ENCODE results near the gene UPF2. TPM values are rescaled to one million over a fixed set of nuclear protein-coding genes. Genes with fewer than 3 reads are reported as not detected.
"Not testable (repeated sequence)": the region's sequence is repeated elsewhere in the genome, so short reads cannot be mapped to it uniquely, and the experiment has no call there.

UPF2 gene
- total RNA-seq, 2 experiments from 2014 or later: 26.7 to 28.5 TPM

GRCh38 chr10:12027539-12027938 is 15.1 kb downstream of the UPF2 start:
- no peaks in the 10 kb centered on the region for H3K27me3 Mint-ChIP-seq
- DNase-seq: no peak
- peaks cover 33% of the 10 kb centered on the region for H3K4me1 Mint-ChIP-seq
- H3K36me3 Mint-ChIP-seq (ENCODE audit: low read depth): peaks cover 51% of the 10 kb centered on the region
- no peaks in the 10 kb centered on the region for H3K9me3 Mint-ChIP-seq
- POLR2A ChIA-PET: interaction anchor here (2.9 kb wide), 1 partner anchor 15 kb away, joined by 12 read pairs; the partner anchor contains the start of gene UPF2
- H3K27ac Mint-ChIP-seq: no peak overlapping the region
- CTCF ChIA-PET: no interaction called here
- no peak overlapping the region for H3K4me3 Mint-ChIP-seq

GRCh38 chr10:12025591-12025990 is 17.0 kb downstream of the UPF2 start:
- DNase-seq: no peak
- H3K4me3 Mint-ChIP-seq: no peak overlapping the region
- ChIA-PET CTCF (interaction anchor here (1.0 kb wide), 1 partner anchor 244 kb away, joined by 3 read pairs; no protein-coding TSS in a partner anchor), POLR2A (interaction anchor here (0.7 to 1.1 kb wide), 2 partner anchors 16 to 170 kb away, joined by 3 read pairs; partner anchors contain the start of gene NUDT5)
- no peak overlapping the region for H3K27ac Mint-ChIP-seq
- peaks cover 48% of the 10 kb centered on the region for H3K36me3 Mint-ChIP-seq (ENCODE audit: low read depth)
- no peaks in the 10 kb centered on the region for H3K27me3 Mint-ChIP-seq
- H3K4me1 Mint-ChIP-seq: peaks cover 40% of the 10 kb centered on the region
- no peaks in the 10 kb centered on the region for H3K9me3 Mint-ChIP-seq

- H3K27me3 Mint-ChIP-seq: no peaks in the 10 kb centered on the region
- no peaks in the 10 kb centered on the region for H3K9me3 Mint-ChIP-seq
- H3K36me3 Mint-ChIP-seq (ENCODE audit: low read depth): peaks cover 31% of the 10 kb centered on the region
- no peak for DNase-seq
- H3K4me1 Mint-ChIP-seq: peaks cover 32% of the 10 kb centered on the region
- H3K27ac Mint-ChIP-seq: peak overlapping the region; percentile 73
- H3K4me3 Mint-ChIP-seq: no peak overlapping the region
- ChIA-PET CTCF (no interaction called here), POLR2A (interaction anchor here (0.7 kb wide), 1 partner anchor 406 kb away, joined by 3 read pairs; no protein-coding TSS in a partner anchor)
Observed at GRCh38 chr10:12022580-12023257, 19.9 kb downstream of the UPF2 start.

GRCh38 chr10:12020574-12020973 is 22.0 kb downstream of the UPF2 start:
- Mint-ChIP-seq H3K4me3 (no peak overlapping the region), H3K27ac (no peak overlapping the region), H3K4me1 (peaks cover 20% of the 10 kb centered on the region), H3K9me3 (no peaks in the 10 kb centered on the region), H3K36me3 (ENCODE audit: low read depth) (peaks cover 23% of the 10 kb centered on the region), H3K27me3 (no peaks in the 10 kb centered on the region)
- POLR2A ChIA-PET: no interaction called here
- no peak for DNase-seq
- CTCF ChIA-PET: no interaction called here

GRCh38 chr10:12019283-12019971 is 23.2 kb downstream of the UPF2 start:
- Mint-ChIP-seq H3K9me3 (no peaks in the 10 kb centered on the region), H3K4me3 (no peak overlapping the region), H3K36me3 (ENCODE audit: low read depth) (peaks cover 30% of the 10 kb centered on the region), H3K4me1 (peaks cover 19% of the 10 kb centered on the region), H3K27me3 (no peaks in the 10 kb centered on the region), H3K27ac (no peak overlapping the region)
- DNase-seq: no peak
- ChIA-PET POLR2A (interaction anchor here (1.1 kb wide), 1 partner anchor 14 kb away, joined by 3 read pairs; no protein-coding TSS in a partner anchor), CTCF (no interaction called here)

- DNase-seq: no peak
- H3K27me3 Mint-ChIP-seq: no peaks in the 10 kb centered on the region
- ChIA-PET CTCF (no interaction called here), POLR2A (interaction anchor here (0.6 kb wide), 1 partner anchor 177 kb away, joined by 3 read pairs; the partner anchor contains the start of genes CDC123 and NUDT5)
- no peaks in the 10 kb centered on the region for H3K9me3 Mint-ChIP-seq
- no peak overlapping the region for H3K27ac Mint-ChIP-seq
- H3K36me3 Mint-ChIP-seq (ENCODE audit: low read depth): peaks cover 35% of the 10 kb centered on the region
- peaks cover 16% of the 10 kb centered on the region for H3K4me1 Mint-ChIP-seq
- H3K4me3 Mint-ChIP-seq: no peak overlapping the region
Observed at GRCh38 chr10:12018438-12019282, 23.9 kb downstream of the UPF2 start.

- POLR2A ChIA-PET: no interaction called here
- no peak for DNase-seq
- Mint-ChIP-seq H3K4me1 (no peaks in the 10 kb centered on the region), H3K36me3 (ENCODE audit: low read depth) (peaks cover 59% of the 10 kb centered on the region), H3K27me3 (no peaks in the 10 kb centered on the region), H3K9me3 (peaks cover 7% of the 10 kb centered on the region), H3K27ac (no peak overlapping the region), H3K4me3 (no peak overlapping the region)
- CTCF ChIA-PET: no interaction called here
Observed at GRCh38 chr10:12013926-12014325, 28.7 kb downstream of the UPF2 start.

- CTCF ChIA-PET, H3K4me3 Mint-ChIP-seq, POLR2A ChIA-PET, H3K27me3 Mint-ChIP-seq, H3K9me3 Mint-ChIP-seq, DNase-seq, H3K4me1 Mint-ChIP-seq, H3K27ac Mint-ChIP-seq: not testable (repeated sequence)
- H3K36me3 Mint-ChIP-seq (ENCODE audit: low read depth): peaks cover 62% of the 10 kb centered on the region
Observed at GRCh38 chr10:12013391-12013790, 29.2 kb downstream of the UPF2 start.

- H3K9me3 Mint-ChIP-seq: peaks cover 7% of the 10 kb centered on the region
- peaks cover 67% of the 10 kb centered on the region for H3K36me3 Mint-ChIP-seq (ENCODE audit: low read depth)
- no peak for DNase-seq
- POLR2A ChIA-PET: interaction anchor here (1.7 kb wide), 1 partner anchor 26 kb away, joined by 3 read pairs; no protein-coding TSS in a partner anchor
- H3K4me3 Mint-ChIP-seq: no peak overlapping the region
- H3K27me3 Mint-ChIP-seq: no peaks in the 10 kb centered on the region
- CTCF ChIA-PET: no interaction called here
- H3K4me1 Mint-ChIP-seq: no peaks in the 10 kb centered on the region
- H3K27ac Mint-ChIP-seq: no peak overlapping the region
Observed at GRCh38 chr10:12010353-12010752, 32.3 kb downstream of the UPF2 start.

GRCh38 chr10:12008842-12009241 is 33.8 kb downstream of the UPF2 start:
- POLR2A ChIA-PET: interaction anchor here (1.7 kb wide), 1 partner anchor 27 kb away, joined by 3 read pairs; no protein-coding TSS in a partner anchor
- H3K27ac Mint-ChIP-seq, H3K4me3 Mint-ChIP-seq, H3K9me3 Mint-ChIP-seq, CTCF ChIA-PET, H3K27me3 Mint-ChIP-seq, DNase-seq, H3K4me1 Mint-ChIP-seq: not testable (repeated sequence)
- peaks cover 70% of the 10 kb centered on the region for H3K36me3 Mint-ChIP-seq (ENCODE audit: low read depth)

- CTCF ChIA-PET: no interaction called here
- DNase-seq: no peak
- Mint-ChIP-seq H3K27ac (no peak overlapping the region), H3K4me1 (no peaks in the 10 kb centered on the region), H3K36me3 (ENCODE audit: low read depth) (peaks cover 71% of the 10 kb centered on the region), H3K9me3 (peaks cover 7% of the 10 kb centered on the region), H3K4me3 (no peak overlapping the region), H3K27me3 (no peaks in the 10 kb centered on the region)
- POLR2A ChIA-PET: no interaction called here
Observed at GRCh38 chr10:12006671-12007070, 35.9 kb downstream of the UPF2 start.

GRCh38 chr10:11993834-11994468 is 48.7 kb downstream of the UPF2 start:
- ChIA-PET CTCF (interaction anchor here (0.6 to 1.1 kb wide), 2 partner anchors 82 to 174 kb away, joined by 3 to 5 read pairs; no protein-coding TSS in a partner anchor), POLR2A (interaction anchor here (0.7 to 0.9 kb wide), 2 partner anchors 8 to 48 kb away, joined by 3 to 4 read pairs; partner anchors contain the start of gene UPF2)
- Mint-ChIP-seq H3K4me3 (no peak overlapping the region), H3K27me3 (no peaks in the 10 kb centered on the region), H3K27ac (peak overlapping the region; percentile 67), H3K9me3 (no peaks in the 10 kb centered on the region), H3K36me3 (ENCODE audit: low read depth) (peaks cover 48% of the 10 kb centered on the region), H3K4me1 (peaks cover 15% of the 10 kb centered on the region)
- DNase-seq: no peak

Data from activated CD4-positive, alpha-beta memory T cell treated with anti-CD3 and anti-CD28 coated beads, Interleukin-2, amount 10 ng/mL, durations not matched to agents 7 days and 5 days (primary cell).